Duodenal mucosa (tissue), 2 donors: ENCODE data around the gene FBXO45.
"Not testable (repeated sequence)": the region's sequence is repeated elsewhere in the genome, so short reads cannot be mapped to it uniquely, and the experiment has no call there.

Experiments used
- H3K27ac ChIP-seq: one replicate; pipeline ENCODE4 v1.7.0; 2013; ENCODE audit warnings: low read depth, low read length
- H3K27me3 ChIP-seq, 2 donors: one replicate each; pipeline ENCODE4 v1.7.0; 2013; ENCODE audit warnings: low read length in 2 of 2, control low read depth in 1 of 2; ENCODE audit not compliant: insufficient read depth in 2 of 2, control insufficient read depth in 1 of 2
- H3K36me3 ChIP-seq, 2 donors: one replicate each; pipeline ENCODE4 v1.7.0; 2013; ENCODE audit warnings: low read length in 2 of 2, control low read depth in 1 of 2; ENCODE audit not compliant: insufficient read depth in 2 of 2, control insufficient read depth in 1 of 2
- H3K4me1 ChIP-seq, 2 donors: one replicate each; pipeline ENCODE4 v1.7.0; 2013; ENCODE audit warnings: low read length in 2 of 2, control low read depth in 1 of 2; ENCODE audit not compliant: insufficient read depth in 2 of 2, control insufficient read depth in 1 of 2
- H3K4me3 ChIP-seq, 2 donors: one replicate each; pipeline ENCODE4 v1.7.0; 2013; ENCODE audit warnings: low read length in 2 of 2, low read depth in 1 of 2
- H3K9ac ChIP-seq, 2 donors: one replicate each; pipeline ENCODE4 v1.7.0; 2013; ENCODE audit warnings: low read length in 2 of 2, low read depth in 1 of 2
- H3K9me3 ChIP-seq, 2 donors: one replicate each; pipeline ENCODE4 v1.7.0; 2013; ENCODE audit warnings: low read length in 2 of 2, control low read depth in 1 of 2; ENCODE audit not compliant: control insufficient read depth in 1 of 2

Gene FBXO45

DNA sequence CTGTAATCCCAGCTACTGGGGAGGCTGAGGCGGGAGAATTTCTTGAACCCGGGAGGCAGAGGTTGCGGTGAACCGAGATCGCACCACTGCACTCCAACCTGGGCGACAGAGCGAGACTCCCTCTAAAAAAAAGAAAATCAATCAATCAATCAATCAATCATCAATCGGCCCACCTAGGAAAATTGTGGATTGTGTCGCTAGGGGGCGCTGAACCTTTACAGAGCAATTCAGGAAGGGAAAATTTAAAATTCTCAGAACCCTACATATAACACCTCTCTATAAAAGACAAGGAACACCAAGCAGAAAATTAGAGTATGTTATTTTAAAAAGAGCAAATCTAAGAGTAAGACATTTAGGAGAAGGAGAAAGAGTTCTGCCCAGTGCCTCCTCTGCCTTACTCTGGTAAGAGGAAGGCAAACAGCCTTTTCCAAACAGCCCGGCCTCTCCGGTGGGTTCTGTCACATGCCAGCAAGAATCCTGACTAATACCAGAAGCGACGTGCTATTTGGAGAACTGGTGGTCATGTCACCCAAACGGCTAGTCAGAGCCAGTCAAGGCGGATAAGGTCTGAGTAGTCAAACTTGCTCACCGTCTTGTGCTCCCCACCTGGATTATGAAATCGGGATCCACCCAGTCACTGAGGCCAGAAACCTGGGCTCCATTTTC is 31.0 kb upstream of the FBXO45 start:
- Histone ChIP-seq H3K27ac (no peak overlapping the region), H3K9ac (no peak overlapping the region), H3K9me3 (no peaks in the 10 kb centered on the region), H3K36me3 (no peaks in the 10 kb centered on the region), H3K27me3 (no peaks in the 10 kb centered on the region), H3K4me1 (no peaks in the 10 kb centered on the region), H3K4me3 (no peak overlapping the region)

- Histone ChIP-seq H3K36me3 (no peaks in the 10 kb centered on the region), H3K4me1 (no peaks in the 10 kb centered on the region), H3K9me3 (no peaks in the 10 kb centered on the region), H3K27me3 (no peaks in the 10 kb centered on the region), H3K9ac (no peak overlapping the region), H3K4me3 (no peak overlapping the region), H3K27ac (no peak overlapping the region)
Observed at GRCh38 chr3:196541684-196542445, 26.6 kb upstream of the FBXO45 start.

DNA sequence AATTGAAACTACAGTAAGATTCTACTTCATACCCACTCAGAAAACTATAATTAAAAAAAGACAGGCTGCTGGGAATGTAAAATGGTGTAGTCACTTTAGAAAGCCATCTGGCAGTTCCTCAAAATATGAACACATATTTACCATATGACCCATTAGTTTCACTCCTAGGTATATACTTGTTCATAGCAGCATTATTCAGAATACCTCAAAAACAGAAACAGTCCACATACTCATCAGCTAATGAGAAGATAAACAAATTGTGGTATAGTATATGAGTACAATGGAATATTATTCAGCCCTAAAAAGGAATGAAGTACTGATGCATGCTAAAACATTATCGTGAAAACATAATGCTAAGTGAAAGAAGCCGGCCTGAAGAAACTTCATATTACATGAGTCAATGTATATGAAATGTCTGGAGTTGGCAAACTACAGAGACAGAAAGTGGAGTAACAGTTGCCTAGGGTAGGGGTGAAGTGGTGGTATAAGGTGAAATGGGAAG is 23.9 kb upstream of the FBXO45 start:
- H3K9me3 ChIP-seq, result peaks cover 0 to 6% of the 10 kb centered on the region in 2 donors
- H3K36me3 ChIP-seq, result no peaks in the 10 kb centered on the region
- H3K9ac ChIP-seq, result no peak overlapping the region
- no peak overlapping the region for H3K27ac ChIP-seq
- no peaks in the 10 kb centered on the region for H3K4me1 ChIP-seq
- H3K27me3 ChIP-seq, result no peaks in the 10 kb centered on the region
- H3K4me3 ChIP-seq, result no peak overlapping the region

DNA sequence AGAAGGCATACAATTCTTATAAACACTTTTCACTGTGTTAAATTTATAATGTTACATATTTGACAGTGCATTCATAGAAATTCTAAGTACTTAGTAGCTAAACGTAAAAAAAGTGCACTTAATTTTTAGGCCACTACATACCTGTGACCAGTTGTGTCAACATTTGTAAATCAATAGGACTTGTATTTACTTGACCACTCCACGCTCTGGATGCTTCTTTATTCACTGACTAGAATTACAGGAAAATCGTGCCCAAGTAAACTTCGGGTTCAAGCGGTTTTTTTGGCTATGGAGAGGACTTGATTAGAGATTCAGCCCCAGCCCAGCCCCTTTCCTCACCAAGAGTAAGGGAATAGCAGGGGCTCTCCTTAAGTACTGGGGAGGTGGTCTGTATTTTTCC is 21.9 kb upstream of the FBXO45 start:
- H3K4me1 ChIP-seq, result no peaks in the 10 kb centered on the region
- H3K27me3 ChIP-seq, result no peaks in the 10 kb centered on the region
- H3K4me3 ChIP-seq, result no peak overlapping the region
- no peak overlapping the region for H3K9ac ChIP-seq
- H3K9me3 ChIP-seq, result peaks cover 0 to 10% of the 10 kb centered on the region in 2 donors
- no peak overlapping the region for H3K27ac ChIP-seq
- H3K36me3 ChIP-seq, result no peaks in the 10 kb centered on the region

DNA sequence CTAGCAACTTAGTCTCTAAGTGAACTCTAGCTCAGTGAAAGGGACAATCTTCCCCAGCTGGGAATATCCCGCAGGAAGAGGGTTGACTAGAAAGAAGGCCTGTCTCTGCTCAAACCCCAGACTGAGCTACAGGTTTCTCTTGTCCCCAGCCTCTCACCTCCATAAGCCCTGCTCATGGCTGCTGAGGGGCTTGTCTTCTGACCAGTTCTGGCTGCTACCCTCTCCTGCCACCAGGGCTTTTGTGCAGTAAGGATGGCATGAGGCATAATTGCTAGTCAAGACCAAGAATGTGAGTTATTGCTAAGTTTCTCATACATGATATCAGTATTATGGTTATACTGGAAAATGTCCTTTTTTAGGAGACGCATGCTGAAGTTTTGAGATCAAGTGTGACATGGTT is 21.4 kb upstream of the FBXO45 start:
- peaks cover 0 to 10% of the 10 kb centered on the region in 2 donors for H3K9me3 ChIP-seq
- no peaks in the 10 kb centered on the region for H3K36me3 ChIP-seq
- no peak overlapping the region for H3K4me3 ChIP-seq
- H3K27me3 ChIP-seq, result no peaks in the 10 kb centered on the region
- no peak overlapping the region for H3K27ac ChIP-seq
- H3K4me1 ChIP-seq, result no peaks in the 10 kb centered on the region
- H3K9ac ChIP-seq, result no peak overlapping the region

DNA sequence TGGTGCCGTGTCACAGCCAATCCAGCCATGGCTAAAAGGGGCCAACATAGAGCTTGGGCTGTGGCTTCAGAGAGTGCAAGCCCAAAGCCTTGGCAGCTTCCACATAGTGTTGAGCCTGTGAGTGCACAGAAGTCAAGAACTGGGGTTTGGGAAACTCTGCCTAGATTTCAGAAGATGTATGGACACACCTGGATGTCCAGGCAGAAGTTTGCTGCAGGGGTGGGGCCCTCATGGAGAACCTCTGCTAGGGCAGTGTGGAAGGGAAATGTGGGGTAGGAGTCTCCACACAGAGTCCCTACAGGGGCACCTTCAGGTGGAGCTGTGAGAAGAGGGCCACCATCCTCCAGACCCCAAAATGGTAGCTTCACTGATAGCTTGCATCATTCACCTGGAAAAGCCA is 19.1 kb upstream of the FBXO45 start:
- H3K9me3 ChIP-seq, H3K4me3 ChIP-seq, H3K4me1 ChIP-seq, H3K9ac ChIP-seq, H3K27ac ChIP-seq, H3K36me3 ChIP-seq, H3K27me3 ChIP-seq: not testable (repeated sequence)

DNA sequence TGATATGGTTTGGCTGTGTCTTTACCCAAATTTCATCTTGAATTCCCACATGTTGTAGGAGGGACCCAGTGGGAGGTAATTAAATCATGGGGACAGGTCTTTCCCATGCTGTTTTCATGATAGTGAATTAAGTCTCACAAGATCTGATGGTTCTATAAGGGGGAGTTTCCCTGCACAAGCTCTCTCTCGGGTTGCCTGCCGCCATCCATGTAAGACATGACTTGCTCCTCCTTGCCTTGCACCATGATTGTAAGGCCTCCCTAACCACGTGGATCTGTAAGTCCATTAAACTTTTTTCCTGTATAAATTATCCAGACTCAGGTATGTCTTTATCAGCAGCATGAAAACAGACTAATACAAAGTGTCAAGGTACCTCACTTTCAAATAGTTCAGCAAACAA is 18.3 kb upstream of the FBXO45 start:
- not testable (repeated sequence) for H3K36me3 ChIP-seq

DNA sequence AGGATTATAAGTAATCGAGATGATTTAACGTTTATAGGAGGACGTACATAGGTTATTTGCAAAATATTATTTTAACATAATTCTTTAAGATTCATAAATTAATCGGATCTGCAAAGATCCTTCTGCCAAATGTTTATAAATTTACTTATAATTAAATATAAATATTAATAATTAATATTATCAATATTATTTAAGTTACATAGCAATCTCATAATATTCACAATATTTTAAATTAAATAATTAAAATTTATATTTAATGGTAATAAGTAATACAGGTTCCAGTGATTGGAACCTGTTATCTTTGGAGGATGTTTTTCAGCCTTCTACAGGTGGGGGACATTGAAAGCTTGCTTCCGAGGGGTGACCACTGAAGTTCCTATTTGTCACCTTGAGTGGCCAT is 16.2 kb upstream of the FBXO45 start:
- H3K9me3 ChIP-seq, result peaks cover 0 to 10% of the 10 kb centered on the region in 2 donors
- no peaks in the 10 kb centered on the region for H3K4me1 ChIP-seq
- H3K9ac ChIP-seq, result no peak overlapping the region
- no peaks in the 10 kb centered on the region for H3K36me3 ChIP-seq
- H3K4me3 ChIP-seq, result no peak overlapping the region
- no peak overlapping the region for H3K27ac ChIP-seq
- no peaks in the 10 kb centered on the region for H3K27me3 ChIP-seq

More for the DNA sequence above, 18.3 kb upstream of the FBXO45 start:
- H3K27me3 ChIP-seq, H3K9me3 ChIP-seq, H3K9ac ChIP-seq, H3K4me3 ChIP-seq, H3K4me1 ChIP-seq, H3K27ac ChIP-seq: not testable (repeated sequence)

DNA sequence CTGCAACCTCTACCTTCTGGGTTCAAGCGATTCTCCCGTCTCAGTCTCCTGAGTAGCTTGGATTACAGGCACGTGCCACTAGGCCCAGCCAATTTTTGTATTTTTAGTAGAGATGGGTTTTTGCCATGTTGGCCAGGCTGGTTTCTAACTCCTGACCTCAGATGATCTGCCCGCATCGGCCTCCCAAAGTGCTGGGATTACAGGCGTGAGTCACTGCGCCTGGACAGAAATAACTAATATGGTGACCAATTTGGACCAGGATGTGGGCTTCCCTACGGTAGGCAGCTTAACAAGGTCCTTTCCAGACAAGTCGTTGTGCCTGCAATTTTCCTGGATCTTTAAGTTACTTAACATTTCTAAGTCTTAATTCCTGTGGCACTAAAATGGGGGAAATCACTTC is 14.9 kb upstream of the FBXO45 start:
- H3K4me1 ChIP-seq, result no peaks in the 10 kb centered on the region
- no peak overlapping the region for H3K27ac ChIP-seq
- no peaks in the 10 kb centered on the region for H3K27me3 ChIP-seq
- peaks cover 0 to 10% of the 10 kb centered on the region in 2 donors for H3K9me3 ChIP-seq
- no peaks in the 10 kb centered on the region for H3K36me3 ChIP-seq
- no peak overlapping the region for H3K4me3 ChIP-seq
- H3K9ac ChIP-seq, result no peak overlapping the region

- Histone ChIP-seq H3K4me3 (no peak overlapping the region), H3K27me3 (no peaks in the 10 kb centered on the region), H3K4me1 (no peaks in the 10 kb centered on the region), H3K27ac (no peak overlapping the region), H3K36me3 (peaks cover 0 to 2% of the 10 kb centered on the region in 2 donors), H3K9me3 (peaks cover 0 to 7% of the 10 kb centered on the region in 2 donors), H3K9ac (no peak overlapping the region)
Observed at GRCh38 chr3:196554205-196554604, 14.3 kb upstream of the FBXO45 start.
